ENCODE data around the gene KRTAP12-1.

DNA sequence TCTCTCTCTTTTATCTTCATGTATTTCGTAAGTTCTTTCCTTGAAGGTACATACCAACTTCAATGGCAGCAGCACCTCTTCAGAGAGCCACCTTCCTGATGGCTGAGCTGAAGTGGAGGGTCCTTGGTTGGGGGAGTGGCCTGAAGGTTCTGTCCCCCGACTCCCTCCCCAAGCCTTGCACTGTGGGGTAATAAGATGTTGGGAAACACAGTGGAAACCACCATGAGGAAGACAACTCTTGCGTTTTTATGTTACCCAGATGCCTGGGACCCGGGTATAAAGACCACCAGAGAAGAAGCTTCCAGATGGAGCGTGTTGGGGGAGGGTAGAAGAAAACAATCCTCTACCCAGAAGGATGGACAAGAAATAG lies 23.4 kb downstream of the KRTAP12-1 start:
- no peak for TF ChIP-seq POLR2A (IDR thresholded peaks at IDR 0.05)
- TF ChIP-seq, protein P1, sequence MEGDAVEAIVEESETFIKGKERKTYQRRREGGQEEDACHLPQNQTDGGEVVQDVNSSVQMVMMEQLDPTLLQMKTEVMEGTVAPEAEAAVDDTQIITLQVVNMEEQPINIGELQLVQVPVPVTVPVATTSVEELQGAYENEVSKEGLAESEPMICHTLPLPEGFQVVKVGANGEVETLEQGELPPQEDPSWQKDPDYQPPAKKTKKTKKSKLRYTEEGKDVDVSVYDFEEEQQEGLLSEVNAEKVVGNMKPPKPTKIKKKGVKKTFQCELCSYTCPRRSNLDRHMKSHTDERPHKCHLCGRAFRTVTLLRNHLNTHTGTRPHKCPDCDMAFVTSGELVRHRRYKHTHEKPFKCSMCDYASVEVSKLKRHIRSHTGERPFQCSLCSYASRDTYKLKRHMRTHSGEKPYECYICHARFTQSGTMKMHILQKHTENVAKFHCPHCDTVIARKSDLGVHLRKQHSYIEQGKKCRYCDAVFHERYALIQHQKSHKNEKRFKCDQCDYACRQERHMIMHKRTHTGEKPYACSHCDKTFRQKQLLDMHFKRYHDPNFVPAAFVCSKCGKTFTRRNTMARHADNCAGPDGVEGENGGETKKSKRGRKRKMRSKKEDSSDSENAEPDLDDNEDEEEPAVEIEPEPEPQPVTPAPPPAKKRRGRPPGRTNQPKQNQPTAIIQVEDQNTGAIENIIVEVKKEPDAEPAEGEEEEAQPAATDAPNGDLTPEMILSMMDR (IDR thresholded peaks at IDR 0.05), result no peak

All from heart left ventricle (tissue), 13 donors.